ENCODE data around the gene DNAH17. TPM values are rescaled to one million over a fixed set of nuclear protein-coding genes. Genes with fewer than 3 reads are reported as not detected.

The DNAH17 gene
- total and polyA plus RNA-seq, 2 of the 8 experiments (the other 6 are each of a cell fraction or from before 2014, with no cell fraction given) = 0.14 to 0.67 TPM

- TF ChIP-seq, protein P1, sequence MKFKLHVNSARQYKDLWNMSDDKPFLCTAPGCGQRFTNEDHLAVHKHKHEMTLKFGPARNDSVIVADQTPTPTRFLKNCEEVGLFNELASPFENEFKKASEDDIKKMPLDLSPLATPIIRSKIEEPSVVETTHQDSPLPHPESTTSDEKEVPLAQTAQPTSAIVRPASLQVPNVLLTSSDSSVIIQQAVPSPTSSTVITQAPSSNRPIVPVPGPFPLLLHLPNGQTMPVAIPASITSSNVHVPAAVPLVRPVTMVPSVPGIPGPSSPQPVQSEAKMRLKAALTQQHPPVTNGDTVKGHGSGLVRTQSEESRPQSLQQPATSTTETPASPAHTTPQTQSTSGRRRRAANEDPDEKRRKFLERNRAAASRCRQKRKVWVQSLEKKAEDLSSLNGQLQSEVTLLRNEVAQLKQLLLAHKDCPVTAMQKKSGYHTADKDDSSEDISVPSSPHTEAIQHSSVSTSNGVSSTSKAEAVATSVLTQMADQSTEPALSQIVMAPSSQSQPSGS (IDR thresholded peaks at IDR 0.05; ENCODE audit: low read length) = no peak
- TF ChIP-seq NRF1 (IDR thresholded peaks at IDR 0.05; ENCODE audit: low read depth, low read length) (no peak), SRF (IDR thresholded peaks at IDR 0.05; ENCODE audit: low read depth, low read length) (no peak), CHD7 (IDR thresholded peaks at IDR 0.05; ENCODE audit: insufficient replicate concordance, low read length) (no peak), TBP (IDR thresholded peaks at IDR 0.05; ENCODE audit: low read depth, low read length) (no peak), SIRT6 (IDR thresholded peaks at IDR 0.05; ENCODE audit: low read length) (no peak), FOSL1 (IDR thresholded peaks at IDR 0.05; ENCODE audit: insufficient read depth, low read depth, low read length) (no peak)
These were observed 89.0 kb downstream of the DNAH17 start (continued) for GRCh38 chr17:78488156-78488555.
